ENCODE data around the gene CBX2. TPM values are rescaled to one million over a fixed set of nuclear protein-coding genes. Genes with fewer than 3 reads are reported as not detected.

CBX2 gene
- total RNA-seq, 1 experiment from 2014 or later = 28.3 TPM

DNA sequence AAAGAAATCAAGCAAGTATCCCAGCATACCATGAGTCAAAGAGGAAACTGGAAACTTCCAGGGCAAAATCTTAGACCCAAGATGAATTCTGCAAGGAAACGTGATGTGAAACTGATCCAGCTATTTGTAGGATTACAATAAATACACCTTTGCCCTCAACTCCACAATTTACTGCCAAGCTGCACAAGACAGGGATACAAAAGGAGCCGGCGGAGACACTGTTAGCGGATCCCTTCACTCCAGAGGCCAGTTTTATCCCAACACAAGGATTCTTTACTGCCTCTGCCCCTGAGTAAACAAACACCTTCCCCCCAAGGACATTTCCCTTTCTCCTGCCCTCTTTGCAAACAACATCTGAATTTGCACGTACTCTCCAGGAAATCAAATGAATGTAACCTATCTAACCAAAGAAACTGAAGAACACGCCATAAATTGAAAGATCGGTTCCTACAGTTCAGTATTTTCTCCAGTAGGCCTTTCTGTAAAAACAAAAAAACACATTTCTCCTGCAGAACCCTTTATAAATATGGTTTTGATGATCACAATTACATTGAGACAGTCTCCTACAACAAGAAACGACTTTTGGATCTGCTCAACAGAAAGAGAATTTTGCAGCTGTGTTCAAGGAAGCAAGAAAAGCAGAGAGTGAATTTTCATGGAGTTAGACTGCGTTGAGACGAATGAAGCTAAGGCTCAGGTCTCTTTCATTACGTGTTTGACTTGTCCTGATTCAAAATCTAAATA is 1.4 kb upstream of the CBX2 start:
- CTCF ChIA-PET = interaction anchor here (0.7 to 1.6 kb wide), 8 partner anchors 13 to 232 kb away, joined by 3 to 5 read pairs (median 3); no protein-coding TSS in a partner anchor
- ATAC-seq (no peak), DNase-seq (ENCODE audit: low read depth, low spot score) (no peak)
- POLR2A ChIA-PET = interaction anchor here (1.4 kb wide), 2 partner anchors 21 to 63 kb away, joined by 5 to 6 read pairs; partner anchors contain the start of genes CBX4 and CBX8
- Histone ChIP-seq H3K27me3 (ENCODE audit: insufficient read depth, low read length) (peaks cover 34% of the 10 kb centered on the region), H3K4me3 (replicated peaks in 1 of 2; ENCODE audit: low read depth in 1 of 2, low read length in 2 of 2) (no peak overlapping the region), H3K27ac (ENCODE audit: low read depth, low read length) (no peak overlapping the region), H2AFZ (ENCODE audit: low read depth, low read length, poor library complexity, severe bottlenecking) (no peak overlapping the region), H3K9ac (ENCODE audit: low read length) (no peak overlapping the region), H3K9me2 (ENCODE audit: insufficient read depth) (no peaks in the 10 kb centered on the region), H3K4me1 (ENCODE audit: control insufficient read depth in 1 of 2, insufficient read depth in 2 of 2, low read length in 2 of 2) (peaks cover 12 to 19% of the 10 kb centered on the region in 2 experiments), H3K36me3 (ENCODE audit: control insufficient read depth in 1 of 2, insufficient read depth in 2 of 2, low read length in 2 of 2) (peaks cover 2 to 9% of the 10 kb centered on the region in 2 experiments; a peak in 2 of 4 replicates), H3K9me3 (ENCODE audit: control insufficient read depth in 1 of 2, insufficient read depth in 1 of 2, low read depth in 1 of 2, low read length in 2 of 2) (no peaks in the 10 kb centered on the region), H3K4me2 (ENCODE audit: low read length) (no peak overlapping the region), H4K20me1 (ENCODE audit: insufficient read depth) (no peaks in the 10 kb centered on the region), H3K79me2 (ENCODE audit: insufficient read depth, low read length) (peaks cover 16% of the 10 kb centered on the region)
- BruUV-seq (replicated peaks) = no TSS peak
- RAD21 ChIA-PET (ENCODE audit: low non-redundant PET in 1 of 2, low total read pairs in 2 of 2, uncharacterized antibody in 2 of 2, unreplicated experiment in 2 of 2) = interaction anchor here in 1 of 2 experiments (0.7 kb wide), 1 partner anchor 207 kb away, joined by 4 read pairs; no protein-coding TSS in a partner anchor
- intact Hi-C loops (cut with micrococcal nuclease) = no loop called here
- no peak for TF ChIP-seq SRF (IDR thresholded peaks at IDR 0.05; ENCODE audit: low read depth)
- TF ChIP-seq, protein P1, sequence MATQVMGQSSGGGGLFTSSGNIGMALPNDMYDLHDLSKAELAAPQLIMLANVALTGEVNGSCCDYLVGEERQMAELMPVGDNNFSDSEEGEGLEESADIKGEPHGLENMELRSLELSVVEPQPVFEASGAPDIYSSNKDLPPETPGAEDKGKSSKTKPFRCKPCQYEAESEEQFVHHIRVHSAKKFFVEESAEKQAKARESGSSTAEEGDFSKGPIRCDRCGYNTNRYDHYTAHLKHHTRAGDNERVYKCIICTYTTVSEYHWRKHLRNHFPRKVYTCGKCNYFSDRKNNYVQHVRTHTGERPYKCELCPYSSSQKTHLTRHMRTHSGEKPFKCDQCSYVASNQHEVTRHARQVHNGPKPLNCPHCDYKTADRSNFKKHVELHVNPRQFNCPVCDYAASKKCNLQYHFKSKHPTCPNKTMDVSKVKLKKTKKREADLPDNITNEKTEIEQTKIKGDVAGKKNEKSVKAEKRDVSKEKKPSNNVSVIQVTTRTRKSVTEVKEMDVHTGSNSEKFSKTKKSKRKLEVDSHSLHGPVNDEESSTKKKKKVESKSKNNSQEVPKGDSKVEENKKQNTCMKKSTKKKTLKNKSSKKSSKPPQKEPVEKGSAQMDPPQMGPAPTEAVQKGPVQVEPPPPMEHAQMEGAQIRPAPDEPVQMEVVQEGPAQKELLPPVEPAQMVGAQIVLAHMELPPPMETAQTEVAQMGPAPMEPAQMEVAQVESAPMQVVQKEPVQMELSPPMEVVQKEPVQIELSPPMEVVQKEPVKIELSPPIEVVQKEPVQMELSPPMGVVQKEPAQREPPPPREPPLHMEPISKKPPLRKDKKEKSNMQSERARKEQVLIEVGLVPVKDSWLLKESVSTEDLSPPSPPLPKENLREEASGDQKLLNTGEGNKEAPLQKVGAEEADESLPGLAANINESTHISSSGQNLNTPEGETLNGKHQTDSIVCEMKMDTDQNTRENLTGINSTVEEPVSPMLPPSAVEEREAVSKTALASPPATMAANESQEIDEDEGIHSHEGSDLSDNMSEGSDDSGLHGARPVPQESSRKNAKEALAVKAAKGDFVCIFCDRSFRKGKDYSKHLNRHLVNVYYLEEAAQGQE (IDR thresholded peaks at IDR 0.05; ENCODE audit: low read depth) = no peak
- TF ChIP-seq CBX3 (IDR thresholded peaks at IDR 0.05; ENCODE audit: low read depth) = no peak
- TF ChIP-seq EGR1 (IDR thresholded peaks at IDR 0.05; ENCODE audit: low read depth) = no peak
- no peak for TF ChIP-seq JUND (IDR thresholded peaks at IDR 0.05)
- TF ChIP-seq RAD21 (IDR thresholded peaks at IDR 0.05; ENCODE audit: low read depth) = no peak
- no peak; the same call in 1 of the 2 replicates for TF ChIP-seq EZH2phosphoT487 (IDR thresholded peaks at IDR 0.05; ENCODE audit: borderline replicate concordance)
